GM19372 (cell line): Measurements from ENCODE around the gene RPS14.
A peak's percentile ranks its signal among the peaks of the same experiment; 100 is the strongest.
"Not testable (repeated sequence)": the region's sequence is repeated elsewhere in the genome, so short reads cannot be mapped to it uniquely, and the experiment has no call there.

Source experiments
- ATAC-seq: cut with Tn5 transposase; IDR thresholded peaks from one replicate; pipeline ENCODE4 v1.9.1; 2021; ENCODE audit warnings: mild to moderate bottlenecking, low read depth, moderate library complexity; ENCODE audit not compliant: unreplicated experiment

The RPS14 gene

DNA sequence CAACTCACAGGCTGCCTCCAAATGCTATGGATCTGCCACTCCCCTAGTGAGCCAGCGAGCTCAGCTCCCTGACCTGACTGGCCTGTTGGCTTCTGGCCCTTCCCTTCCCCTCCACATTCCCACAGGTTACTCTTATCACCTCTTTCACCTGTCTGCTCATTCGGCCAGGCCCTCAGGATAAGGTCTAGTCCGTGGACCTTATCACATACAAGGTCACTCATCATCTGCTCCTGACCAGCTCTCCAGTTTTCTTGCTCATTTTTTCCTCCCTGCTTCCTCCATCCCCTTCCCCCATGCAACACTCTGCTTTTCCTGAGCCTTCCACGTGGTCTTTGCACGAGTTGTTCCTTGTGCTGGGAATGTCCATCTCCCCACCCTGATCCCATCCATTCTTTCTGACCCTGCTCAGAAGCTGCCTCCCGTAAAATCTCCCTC is 32.5 kb upstream of the RPS14 start:
- ATAC-seq, result no peak

DNA sequence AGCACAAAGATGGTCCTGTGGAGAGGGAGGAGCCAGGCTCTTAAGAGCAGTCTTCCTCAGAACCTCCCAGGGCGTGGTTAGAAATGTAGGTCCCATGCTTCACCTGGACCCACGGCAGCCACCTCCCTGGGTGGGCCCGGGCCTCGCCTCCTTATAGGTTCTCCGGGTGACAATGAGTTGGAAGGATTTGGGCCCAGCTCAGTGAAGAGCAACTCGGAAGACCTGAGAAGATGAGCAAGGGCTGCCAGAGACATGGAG is 32.1 kb upstream of the RPS14 start:
- ATAC-seq, result no peak

DNA sequence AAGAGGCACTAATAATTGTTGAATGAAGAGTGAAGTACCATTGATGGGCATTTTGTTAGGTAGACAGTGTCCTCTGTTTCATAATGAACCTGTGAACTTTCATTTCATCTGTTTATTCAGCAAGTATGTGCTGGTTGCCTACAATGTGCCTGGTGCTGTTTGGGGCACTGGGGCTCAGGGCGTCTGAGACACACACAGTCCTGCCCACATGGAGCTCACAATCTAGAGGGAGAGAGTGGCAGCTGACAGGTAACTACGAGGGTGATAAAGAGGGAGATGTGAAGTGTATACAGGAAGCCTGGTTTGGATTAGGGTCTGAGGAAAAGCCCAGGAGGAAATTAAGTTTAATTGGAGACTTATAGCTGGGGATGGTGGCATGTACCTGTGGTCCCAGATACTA is 29.9 kb upstream of the RPS14 start:
- ATAC-seq, result no peak

DNA sequence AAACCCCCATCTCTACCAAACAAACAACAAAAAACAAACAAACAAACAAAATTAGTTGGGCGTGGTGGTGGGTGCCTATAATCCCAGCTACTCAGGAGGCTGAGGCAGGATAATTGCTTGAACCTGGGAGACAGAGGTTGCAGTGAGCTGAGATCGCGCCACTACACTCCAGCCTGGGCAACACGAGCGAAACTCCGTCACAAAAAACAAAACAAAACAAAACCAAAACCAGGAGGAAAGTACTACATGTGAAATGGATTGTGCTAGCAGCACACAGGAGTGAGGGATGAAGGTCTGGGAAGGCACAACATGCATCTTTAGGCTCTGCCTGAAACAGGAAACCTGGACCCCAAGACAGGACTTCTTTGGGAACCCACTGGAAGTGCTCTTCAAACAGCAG is 27.0 kb upstream of the RPS14 start:
- ATAC-seq, result not testable (repeated sequence)

DNA sequence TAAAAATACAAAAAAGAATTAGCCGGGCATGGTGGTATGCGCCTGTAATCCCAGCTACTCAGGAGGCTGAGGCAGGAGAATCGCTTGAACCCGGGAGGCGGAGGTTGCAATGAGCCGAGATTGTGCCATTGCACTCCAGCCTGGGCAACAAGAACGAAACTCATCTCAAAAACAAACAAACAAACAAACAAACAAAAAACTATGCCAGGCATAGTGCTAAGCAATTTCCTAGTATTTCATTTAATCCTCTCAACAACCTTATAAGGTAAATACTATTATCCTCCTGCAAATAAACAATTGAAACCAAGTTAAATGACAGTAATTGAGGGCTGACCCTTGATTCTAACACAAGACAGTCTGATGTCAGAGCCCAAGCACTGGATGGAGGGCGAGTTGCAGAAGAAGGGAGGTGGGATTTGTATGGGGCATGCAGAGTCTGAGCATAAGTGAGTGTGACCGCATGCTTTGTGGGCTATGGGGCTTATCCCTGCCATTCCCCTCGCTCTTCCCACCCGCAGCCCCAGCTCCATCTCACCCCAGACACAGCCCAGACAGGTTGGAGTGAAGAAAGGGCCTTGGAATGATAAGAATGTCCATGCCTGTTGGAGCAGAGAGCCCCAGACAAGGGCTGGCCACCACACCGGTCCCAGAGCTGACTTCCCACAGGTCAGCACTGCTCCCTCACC is 24.3 kb upstream of the RPS14 start:
- no peak for ATAC-seq

DNA sequence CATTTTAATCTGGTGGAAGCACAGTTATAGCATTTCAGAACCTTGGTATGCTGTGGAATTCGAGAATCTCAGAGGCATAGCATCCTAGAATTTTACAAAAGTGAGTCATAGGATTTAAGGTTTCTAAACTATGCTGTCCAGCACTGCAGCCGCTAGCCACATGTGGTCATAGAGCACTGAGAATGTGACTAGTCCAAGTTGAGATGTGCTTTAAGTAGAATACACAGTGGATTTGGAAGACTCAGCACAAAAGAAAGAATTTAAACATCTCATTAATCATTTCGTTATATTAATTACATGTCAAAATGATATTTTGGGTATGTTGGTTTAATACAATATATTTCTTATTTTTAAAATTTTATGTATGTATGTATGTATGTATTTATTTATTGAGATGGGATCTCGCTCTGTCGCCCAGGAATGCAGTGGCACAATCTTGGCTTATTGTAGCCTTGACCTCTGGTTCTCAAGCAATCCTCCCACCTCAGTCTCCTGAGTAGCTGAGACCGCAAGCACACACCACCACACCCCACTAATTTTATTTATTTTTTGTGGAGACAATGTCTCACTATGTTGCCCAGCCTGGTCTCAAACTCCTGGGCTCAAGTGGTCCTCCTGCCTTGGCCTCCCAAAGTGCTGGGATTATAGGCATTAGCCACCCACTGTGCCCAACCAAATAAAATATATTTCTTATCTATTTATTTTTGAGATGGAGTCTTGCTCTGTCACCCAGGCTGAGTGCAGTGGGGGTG is 20.4 kb upstream of the RPS14 start:
- no peak for ATAC-seq

DNA sequence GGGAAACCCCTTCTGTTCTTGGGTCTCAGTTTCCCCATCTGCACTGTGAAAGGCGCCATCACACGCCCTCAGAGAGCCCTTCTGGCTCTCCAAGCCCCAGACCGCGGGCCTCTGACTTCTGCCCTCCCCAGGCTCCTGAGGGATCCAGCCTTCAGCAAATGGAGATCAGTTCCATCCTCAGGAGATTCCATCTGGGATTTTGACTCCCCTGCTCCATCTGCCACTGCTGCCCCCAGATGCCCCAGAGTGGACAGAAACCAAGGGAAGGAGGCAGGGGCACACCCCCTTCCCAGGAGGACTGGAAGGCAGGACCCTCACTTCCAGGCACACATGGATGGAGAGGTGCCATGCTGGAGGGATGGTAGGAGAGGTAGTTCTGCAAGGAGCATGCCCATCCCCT is 18.7 kb upstream of the RPS14 start:
- ATAC-seq, result no peak

DNA sequence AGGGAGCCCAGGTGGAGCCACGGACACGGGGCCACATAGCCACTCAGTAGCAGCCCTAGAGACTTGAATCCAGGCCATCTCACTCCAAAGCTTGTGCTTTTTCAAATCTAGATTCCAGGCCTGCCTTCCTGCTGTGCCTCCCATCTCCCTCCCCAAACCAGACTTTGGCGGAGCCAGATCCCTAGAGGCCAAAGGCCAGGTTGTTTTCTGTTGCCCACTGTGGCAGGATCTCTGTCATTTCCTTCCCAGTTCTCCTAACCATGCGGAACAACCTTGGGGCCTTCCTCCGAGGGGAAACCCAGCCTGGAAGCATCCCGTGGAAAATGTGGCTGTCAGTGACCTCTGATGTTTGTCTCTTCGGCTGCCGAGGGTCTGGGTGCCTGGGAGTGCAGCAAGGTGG is 16.4 kb upstream of the RPS14 start:
- no peak for ATAC-seq

DNA sequence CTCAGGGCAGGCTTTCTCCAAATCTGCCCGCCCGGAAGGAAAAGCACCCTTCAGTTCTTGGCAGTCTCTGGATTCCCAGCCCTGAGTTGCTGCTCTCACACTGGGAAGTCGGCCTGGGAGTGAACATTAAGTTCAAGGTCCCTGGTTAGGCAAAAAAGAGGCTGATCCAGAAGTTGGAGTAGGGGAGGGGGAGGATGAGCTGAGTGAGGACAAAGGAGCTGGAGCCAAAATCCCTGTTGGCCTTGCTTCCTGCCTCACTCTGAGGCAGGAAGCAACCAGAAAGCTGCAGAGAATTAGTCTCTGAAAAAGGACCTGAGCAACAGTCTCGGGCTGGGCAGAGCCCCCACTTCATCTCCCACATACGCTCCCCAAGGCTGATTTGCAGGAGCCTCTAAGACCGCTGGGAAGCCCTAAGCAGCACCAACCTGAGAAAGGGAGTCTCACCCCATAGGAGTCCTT is 15.0 kb upstream of the RPS14 start:
- ATAC-seq, result no peak

DNA sequence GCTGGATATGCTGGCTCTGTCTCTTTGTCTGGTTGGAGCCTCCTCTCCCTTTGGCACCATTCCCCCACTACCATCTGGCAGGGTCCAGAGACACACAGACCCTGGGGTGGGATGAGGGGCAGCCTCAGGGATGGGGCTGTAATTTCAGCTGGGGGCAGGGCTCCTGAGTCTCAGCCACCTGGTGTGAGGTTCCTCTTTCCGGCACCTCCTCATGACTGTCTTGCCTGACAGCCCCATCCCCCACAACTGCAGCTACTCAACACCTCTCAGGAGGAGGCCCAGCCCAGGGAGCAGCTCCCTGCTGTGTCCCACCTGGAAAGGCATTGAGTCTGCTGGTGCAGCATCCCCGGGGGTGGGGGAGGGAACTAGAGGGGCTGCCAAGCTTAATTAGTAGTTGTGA is 11.7 kb upstream of the RPS14 start:
- peak; percentile 85 for ATAC-seq

DNA sequence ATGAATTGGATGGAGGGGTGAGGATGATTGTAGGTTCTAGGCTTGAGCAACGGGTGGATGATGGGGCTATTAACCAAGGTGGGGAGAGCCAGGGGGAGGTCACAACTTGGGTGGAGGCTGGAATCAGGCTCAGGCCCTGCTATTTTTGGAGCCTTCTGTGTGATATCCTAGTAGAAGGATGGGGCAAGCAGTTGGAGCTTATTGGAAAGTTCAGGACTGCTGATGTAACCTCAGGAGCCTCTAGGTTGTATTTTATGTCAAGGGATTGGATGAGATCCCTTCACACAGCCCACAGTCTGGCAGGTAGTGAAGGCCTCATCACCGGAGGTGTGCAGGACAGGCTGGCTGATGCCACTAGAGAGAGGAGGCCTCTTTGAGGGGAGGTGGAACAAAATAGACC is 11.2 kb upstream of the RPS14 start:
- no peak for ATAC-seq

DNA sequence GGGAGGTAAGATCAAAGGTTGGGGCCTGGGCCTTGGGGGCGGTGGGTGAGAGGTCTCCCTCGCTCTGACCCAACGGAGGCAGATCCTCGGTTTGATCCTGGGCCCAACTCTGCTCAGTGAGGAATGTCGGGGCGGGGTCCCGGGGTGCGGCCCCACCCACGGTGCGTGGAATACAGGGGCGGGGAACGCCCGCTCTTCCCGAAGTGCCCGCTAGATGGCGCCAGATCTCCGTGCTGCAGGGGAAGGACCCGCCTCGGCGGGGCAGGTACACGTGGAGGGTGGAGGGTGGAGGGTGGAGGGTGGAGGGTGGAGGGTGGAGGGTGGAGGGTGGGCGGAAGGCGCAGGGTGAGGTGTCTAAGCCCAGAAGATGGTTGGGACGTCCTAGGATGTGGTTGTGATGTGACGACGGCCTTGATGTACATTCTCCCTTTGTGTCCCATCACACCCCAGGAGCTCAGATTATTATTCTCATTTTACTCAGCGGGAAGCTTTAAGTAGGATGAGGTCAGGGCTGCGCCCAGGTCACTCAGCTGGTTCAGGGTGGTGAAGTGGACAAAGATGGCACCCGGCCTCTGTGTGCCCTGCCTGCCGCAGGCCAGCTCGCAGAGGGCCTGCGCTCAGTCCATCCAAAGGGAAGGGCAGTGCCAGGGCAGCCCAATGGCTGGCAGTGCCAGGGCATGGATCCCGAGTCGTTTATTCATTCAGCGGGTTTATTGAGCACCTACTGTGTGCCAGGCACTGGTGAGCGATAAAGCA is 9.4 kb upstream of the RPS14 start:
- ATAC-seq, result peak; percentile 61

DNA sequence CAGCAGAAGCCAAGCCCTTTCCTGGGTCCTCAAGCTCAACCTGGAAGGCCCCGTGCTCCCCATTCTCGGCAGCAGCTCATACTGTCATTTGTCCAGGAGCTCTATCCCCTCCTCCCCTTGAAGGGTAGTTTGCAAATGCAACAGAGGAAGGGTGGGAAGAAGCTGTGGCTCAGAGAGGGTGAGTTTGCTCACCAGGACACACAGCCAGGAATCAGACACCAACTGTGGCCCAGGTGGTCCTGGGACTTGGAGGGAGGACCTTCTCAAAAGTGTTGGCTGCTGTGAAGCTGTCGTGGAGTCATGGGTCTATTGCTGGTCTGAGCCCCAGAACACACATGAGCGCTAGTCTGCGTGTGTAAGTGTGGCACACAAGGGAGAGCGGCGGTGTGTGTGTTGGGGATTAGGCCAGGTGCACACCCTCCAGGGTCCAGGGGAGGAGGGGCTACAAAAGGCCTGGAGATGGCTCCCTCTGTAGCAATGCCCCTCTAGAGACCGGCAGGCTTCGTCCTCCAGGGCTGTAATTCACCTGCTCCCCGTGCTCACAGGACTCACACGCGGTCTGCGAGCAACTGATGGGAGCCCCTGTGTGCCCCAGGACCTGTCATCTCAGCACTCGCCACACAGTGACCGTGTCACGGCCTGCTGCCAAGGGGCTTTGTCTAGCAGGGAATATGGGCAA is 8.2 kb upstream of the RPS14 start:
- ATAC-seq, result no peak

DNA sequence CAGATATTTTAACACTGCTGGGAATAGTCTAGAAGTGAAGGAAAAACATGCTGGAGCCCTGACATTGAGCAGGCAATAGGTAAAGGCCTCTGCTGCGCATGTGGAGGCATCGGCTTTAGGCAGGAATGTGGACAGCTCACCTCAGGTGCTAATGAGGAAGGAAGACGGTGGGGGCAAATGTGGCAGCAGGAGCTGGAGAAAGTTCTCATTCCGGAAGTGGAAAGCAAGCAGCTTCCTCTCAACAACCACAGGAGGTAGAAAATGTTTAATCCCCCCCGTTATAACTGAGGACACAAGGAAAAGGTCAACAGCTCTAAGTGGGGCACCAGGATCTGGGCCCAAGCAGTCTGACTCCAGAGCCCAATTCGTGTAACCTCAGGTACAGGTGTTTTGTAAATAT is 7.6 kb upstream of the RPS14 start:
- ATAC-seq, result no peak

DNA sequence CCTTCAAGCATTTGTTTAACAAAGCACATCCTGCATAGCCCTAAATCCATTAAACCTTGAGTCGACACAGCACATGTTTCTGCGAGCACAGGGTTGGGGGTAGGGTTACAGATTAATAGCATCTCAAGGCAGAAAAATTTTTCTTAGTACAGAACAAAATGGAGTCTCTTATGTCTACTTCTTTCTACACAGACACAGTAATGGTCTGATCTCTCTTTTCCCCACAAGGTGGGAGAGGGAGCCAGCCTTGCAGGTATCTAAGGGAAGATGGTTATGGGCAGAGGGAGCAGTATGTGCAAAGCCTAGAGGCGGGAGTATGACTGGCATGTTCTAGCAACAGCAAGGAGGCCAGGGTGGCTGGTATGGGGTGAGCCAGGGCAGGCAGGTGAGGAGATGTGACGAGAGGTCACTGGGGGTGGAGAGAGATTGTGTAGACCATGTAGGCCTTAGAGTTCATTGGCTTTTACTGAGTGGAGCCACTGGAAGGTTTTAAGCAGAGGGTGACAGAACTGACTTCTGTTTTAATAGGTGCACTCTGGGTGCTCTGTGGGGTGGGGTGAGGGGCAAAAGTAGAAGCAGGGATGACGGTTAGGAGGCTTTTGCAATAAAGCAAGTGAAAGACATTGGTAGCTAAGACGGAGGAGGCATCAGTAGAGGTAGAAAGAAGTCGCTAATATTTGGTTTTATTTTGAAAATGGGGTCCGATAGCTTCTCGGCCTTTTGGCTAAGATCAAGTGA is 5.1 kb upstream of the RPS14 start:
- no peak for ATAC-seq

DNA sequence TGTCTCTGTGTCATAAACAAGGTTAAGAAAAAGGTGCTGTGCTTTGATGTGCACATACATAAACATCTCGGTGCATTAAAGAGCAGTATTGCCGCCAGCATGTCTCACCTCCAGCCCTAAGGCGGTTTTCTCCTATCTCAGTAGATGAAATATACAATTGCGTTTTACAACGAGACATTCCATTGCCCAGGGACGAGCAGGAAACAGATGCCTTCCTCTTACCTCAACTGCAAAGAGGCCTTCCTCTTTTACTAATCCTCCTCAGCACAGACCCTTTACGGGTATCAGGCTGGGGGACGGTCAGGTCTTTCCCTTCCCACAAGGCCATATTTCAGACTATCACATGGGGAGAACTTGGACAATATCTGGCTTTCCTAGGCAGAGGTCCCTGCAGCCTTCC is 4.5 kb upstream of the RPS14 start:
- ATAC-seq, result not testable (repeated sequence)

DNA sequence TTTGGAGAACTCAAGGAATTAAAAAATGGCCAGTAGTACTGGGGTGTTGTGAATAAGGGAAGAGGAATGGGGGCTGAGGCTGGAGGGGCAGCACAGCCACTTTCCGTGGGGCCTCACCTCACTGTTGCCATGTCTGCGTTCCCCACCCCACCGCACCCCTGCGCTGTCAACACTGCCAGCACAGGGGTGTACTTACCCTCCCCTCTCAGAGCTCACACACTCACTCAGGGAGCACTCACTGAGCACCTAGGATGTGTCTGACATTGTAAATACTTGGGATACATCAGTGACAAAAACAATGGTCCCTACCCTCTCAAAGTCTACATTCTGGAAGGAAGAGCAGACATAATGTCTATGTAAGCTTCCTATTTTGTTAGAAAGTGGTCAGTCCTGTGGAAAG is 3.4 kb upstream of the RPS14 start:
- no peak for ATAC-seq

DNA sequence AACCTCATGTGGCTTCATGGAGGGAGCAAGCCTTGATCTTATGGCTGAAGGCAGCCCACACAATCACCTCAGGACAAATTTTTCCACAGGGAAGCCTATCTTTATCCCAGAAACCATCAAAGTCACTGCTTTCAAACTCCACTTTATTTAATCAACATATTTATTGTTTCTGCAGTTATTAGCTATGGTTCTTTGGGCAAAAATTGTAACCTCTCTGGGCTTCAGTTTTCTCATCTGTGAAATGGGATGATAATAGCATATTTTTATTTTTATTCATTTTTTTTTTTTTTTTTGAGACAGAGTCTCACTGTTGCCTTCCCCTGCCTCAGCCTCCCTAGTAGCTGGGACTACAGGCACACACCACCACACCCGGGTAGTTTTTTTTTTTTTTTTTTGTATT is 2.1 kb upstream of the RPS14 start:
- ATAC-seq, result no peak

DNA sequence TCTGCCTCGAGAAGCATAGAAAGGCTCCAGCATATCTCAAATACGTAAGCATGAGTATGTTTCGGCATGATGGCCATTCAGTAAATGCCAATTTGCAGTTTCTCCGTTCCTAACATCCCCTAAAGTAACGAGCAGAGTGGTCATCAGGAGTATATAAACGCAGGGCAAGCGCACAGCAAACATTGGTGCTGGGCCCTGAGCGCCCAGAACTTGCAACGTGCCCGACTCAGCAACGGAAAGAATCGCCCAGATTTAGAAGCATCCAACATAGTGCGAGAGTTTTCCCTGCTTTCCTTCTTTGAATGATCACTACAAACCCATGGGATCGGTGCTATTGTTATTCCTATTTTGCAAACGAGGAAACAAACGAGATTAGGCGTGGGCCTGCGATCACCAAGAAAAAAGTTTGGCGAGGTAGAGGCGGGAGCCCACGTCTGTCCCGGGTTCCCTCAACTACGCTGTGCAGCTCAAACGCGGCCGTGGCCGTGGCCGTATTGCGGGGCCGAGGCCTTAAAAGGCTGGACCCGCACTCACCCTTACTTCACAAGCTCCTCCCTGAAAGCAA is 505 bp downstream of the RPS14 start:
- ATAC-seq, result no peak

DNA sequence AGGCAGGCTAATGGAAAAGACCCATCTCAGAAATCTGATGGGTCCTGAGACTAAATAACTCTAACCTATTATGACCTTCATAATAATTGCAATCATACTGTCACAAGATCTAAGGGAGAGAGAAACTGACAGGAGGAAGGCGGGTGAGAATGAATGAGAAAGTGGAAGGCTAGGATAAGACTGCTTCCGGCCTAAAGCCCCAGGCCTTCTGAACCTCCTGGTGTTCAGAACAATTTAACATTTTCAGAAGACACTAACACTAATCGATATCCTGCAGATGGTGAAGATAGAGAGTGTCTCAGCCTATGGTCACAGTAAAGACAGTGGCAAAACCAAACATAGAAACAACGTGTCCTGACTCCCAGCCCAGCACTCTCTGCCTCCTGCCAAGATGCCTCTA is 1.2 kb downstream of the RPS14 start:
- no peak for ATAC-seq
